Sigmoid colon (tissue), 4 donors: ENCODE data around the gene R3HDM1.

Experiments
- CTCF ChIP-seq, 4 experiments: fragments of 450-650 bp in 3 of 4; fragments of 200-600 bp in 1 of 4; IDR thresholded peaks; one replicate each; pipeline ENCODE4 v1.5.1; 2016 to 2019; ENCODE audit warnings: antibody characterized with exemption in 4 of 4, mild to moderate bottlenecking in 3 of 4, moderate library complexity in 2 of 4
- EP300 ChIP-seq, 4 donors: sonication (generic); formaldehyde crosslinking; IDR thresholded peaks; one replicate each; pipeline ENCODE4 v1.6.1; 2017; ENCODE audit warnings: antibody characterized with exemption in 4 of 4
- POLR2AphosphoS5 ChIP-seq, 4 donors: sonication (generic); formaldehyde crosslinking; IDR thresholded peaks; one replicate each; pipeline ENCODE4 v1.6.1; 2017; ENCODE audit warnings: antibody characterized with exemption in 4 of 4

GRCh38 chr2:135762530-135762929 lies 231.2 kb downstream of the R3HDM1 start:
- TF ChIP-seq CTCF (IDR thresholded peaks at IDR 0.05) (no peak), EP300 (IDR thresholded peaks at IDR 0.05) (no peak), POLR2AphosphoS5 (IDR thresholded peaks at IDR 0.05) (no peak)
